ENCODE data around the gene PDIA2.
A peak's percentile ranks its signal among the peaks of the same experiment; 100 is the strongest.
"Not testable (repeated sequence)": the region's sequence is repeated elsewhere in the genome, so short reads cannot be mapped to it uniquely, and the experiment has no call there.

Gene PDIA2

DNA sequence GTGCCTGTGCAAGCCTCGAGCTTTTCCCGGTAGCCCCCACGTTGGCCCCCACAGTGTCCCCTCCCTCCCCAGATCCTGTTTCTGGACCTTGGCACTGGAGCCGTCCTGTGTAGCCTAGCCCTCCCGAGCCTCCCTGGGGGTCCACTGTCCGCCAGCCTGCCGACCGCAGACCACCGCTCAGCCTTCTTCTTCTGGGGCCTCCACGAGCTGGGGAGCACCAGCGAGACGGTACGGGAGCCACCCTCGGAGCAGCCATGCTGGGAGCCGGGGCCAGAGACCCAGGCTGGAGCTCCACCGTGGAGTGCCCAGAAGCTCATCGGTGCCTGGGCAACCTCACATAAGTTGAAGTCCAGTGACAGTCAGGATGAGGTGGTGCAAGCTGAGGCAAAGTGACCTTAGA, 19.0 kb upstream of the PDIA2 start:
- no peak for DNase-seq

GRCh38 chr16:264440-264951, 18.5 kb upstream of the PDIA2 start:
- no peak for DNase-seq

GRCh38 chr16:265002-265529, 17.9 kb upstream of the PDIA2 start:
- no peak for DNase-seq

DNA sequence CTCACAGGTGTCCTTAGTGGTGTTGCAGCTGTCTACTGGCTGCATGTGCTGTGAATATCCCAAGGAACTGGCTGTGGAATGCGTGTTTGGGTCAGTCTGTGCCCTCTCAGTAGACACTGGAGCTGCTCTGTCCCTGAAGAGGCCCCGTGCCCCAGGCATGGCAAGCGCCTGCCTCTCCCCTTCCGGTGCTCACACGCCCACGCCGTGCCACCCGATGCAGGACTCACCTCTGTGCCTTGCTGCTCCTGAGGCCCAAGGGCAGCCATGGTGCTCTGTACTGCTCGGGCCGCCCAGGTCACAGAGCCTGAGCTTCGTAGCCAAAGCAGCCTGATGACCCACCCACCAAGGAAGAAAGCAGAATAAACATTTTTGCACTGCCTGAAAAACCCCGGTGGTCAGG, 17.3 kb upstream of the PDIA2 start:
- no peak for DNase-seq

DNA sequence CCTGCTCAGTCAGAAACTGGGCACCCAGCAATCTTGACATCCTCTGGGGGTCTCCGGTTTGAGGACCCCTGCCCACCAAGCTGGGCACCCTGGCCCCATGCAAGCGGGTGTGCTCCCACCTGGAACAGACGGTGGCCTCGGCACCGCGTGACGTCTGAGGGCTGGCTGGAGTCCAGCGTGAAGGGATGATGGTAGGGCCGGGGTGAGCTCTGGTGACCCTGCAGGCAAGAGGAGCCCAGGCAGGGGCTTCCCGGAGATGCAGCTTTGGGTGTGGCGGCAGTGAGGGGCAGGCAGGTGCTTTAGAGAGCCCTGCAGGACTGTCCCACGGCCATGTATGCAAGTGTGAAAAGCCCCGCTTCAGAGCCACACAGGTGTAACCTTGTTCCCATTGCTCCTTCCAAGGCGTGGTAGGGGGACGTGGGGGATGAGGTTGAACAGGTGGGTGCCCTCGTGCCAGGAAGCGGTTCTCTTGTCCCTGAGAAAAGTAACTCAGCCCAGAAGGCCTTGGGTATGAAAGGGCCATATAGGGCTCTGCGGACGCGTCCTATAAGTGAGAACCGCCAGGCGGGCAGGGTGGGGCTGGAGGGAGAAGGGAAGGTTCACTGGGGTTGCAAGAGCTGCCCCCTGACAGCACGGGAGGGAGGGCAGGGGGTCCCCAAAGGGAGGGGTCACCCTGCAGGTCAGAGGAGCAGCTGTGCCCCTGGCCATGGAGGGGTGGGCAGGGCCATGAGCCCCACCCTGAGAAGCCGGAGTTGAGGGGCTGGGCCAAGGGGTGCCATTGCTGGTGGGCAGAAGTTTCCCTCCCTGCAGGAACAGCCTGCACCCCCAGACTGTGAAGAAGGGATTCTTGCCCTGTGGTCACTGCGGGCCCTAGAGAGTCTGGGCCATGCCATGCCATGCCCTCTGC, 16.5 kb upstream of the PDIA2 start:
- no peak for DNase-seq

- DNase-seq = not testable (repeated sequence)
Measured at GRCh38 chr16:267562-267961, 15.4 kb upstream of the PDIA2 start.

- no peak for DNase-seq
Measured at GRCh38 chr16:268141-269053, 14.6 kb upstream of the PDIA2 start.

DNA sequence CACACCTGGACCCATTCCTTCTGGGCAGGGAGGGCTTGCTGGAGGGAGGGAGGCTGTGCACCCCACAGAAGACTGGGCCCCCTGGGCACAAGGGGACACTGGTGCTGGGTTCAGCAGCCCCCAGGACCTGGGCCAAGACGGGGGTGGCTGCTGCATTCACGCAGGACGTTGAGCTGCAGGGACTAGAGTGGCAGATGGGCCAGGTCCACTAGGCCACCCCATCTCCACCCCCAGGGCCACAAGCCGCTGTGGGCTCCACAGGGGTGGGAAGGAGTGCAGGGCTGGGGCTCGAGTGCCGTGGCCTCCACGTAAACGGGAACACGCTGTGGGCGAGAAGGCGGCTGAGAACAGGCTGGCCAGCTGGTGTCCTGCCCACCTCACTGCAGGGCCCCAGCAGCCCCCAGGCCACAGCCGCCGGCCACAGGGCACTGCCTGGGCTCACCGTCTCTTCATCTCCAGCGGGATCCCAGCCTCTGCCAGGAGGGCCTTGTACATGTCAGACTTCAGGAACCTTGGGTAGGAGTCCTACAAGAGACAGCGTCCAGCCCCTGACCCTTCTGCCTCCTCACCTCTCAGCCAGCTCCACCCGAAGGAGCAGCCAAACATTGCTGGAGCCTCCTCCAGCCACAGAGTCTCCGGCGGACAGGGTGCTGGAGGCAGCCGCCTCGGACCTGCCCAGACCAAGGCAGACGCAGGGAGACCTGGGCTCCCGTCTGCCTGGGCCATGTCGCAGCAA, 13.7 kb upstream of the PDIA2 start:
- DNase-seq = no peak

- DNase-seq = no peak
Measured at GRCh38 chr16:270381-271255, 12.3 kb upstream of the PDIA2 start.

GRCh38 chr16:272633-273546, 10.1 kb upstream of the PDIA2 start:
- DNase-seq = no peak

DNA sequence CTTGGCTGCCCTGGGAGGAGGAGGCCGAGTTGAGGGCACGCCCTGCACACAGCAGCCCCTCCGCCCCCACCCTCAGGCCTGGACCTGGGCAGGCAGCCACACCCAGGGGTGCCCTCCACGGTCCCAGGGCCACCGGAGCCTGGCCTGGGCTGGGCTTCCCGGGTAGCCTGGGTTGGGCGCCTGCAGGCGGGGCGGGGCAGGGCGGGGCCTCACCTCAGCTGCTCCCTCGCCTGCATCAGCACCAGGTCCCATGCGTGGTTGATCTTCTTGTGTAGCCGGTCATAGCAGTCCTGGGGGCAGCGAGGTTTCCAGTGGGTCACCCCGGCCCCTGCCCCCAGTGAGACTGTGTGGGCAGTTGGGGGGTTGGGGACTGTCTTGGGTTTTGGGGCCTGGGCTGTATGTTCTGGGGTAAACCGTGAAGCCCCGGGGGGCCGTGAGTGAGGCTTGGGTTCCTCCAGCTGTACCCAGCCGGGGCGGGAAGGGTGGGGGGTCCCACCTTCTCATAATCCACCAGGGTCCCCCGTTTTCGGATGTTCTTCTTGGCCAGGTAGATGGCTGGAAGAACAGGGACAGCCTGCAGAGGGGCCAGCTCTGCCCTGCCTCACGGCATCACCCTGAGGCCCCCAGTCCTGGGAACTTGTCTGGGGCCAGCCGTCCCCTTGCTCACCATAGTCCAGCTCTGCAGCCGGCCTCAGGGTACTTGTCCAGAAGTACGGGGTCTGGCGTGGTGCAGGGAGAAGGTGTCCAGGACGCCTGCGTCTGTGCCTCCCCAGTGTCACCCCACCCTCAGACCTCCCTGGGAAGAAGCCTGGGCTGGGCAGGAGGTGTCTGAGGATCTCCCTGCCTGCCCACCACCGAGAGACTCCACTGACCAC, 9.2 kb upstream of the PDIA2 start:
- no peak for DNase-seq

DNA sequence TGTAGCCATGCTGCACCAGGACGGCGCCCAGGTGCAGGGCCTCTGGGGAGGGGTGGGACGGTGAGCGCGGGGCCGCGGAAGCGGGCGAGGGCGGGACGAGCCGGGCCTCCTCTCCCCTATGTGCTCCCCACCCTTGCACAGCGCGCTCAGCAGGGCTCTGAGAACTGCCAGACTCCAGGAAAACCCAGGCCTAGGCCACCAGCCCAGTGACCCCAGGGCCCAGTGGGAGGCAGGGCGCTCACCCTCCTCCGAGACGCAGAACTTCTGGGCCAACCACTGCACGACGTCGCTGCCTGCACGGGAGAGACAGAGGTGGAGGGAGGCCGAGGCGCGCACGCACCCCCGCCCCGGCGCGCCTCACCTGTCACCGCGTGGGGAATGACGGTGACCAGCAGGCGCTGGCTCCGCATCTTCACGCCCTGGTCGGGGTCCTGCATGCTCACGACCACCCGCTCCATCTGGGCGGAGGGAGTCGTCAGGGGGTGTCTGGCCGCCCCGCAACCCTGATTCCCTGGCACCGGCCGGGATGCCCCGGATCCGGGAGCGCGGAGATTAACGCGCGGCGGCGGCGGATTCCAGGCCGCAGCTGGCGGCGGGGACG, 7.8 kb upstream of the PDIA2 start:
- no peak for DNase-seq

- DNase-seq = no peak
Measured at GRCh38 chr16:275786-276232, 7.2 kb upstream of the PDIA2 start, which contains the start of gene RGS11. RGS11 (minus strand) TSS chr16:275944; CDS start chr16:275911, 33 bp downstream.

GRCh38 chr16:276426-277077, 6.4 kb upstream of the PDIA2 start:
- DNase-seq = no peak

DNA sequence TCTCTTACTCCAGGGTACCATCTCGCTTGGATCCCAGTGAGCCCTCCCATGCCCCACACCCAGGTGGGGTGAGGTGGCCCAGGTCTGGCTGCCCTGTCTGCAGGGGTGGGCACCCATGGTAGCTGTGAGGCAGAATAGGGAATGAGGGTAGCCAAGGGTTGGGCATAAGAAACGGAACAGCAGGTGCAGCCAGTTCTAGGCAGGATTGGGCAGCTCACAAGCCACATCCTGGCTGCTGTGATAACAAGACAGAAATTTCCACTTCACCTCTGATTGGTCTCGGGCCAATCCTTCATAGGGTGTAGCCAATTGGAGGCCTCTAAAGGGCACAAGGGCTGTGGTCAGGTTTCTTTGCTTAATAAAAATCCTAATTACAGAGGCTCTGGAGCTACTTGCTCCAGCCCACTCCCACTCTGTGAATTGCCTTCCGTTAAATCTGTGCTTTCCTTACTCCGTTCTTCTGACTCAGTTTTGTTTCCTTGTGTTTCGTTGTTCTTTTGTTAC, 4.0 kb upstream of the PDIA2 start:
- peak; percentile 41 for DNase-seq

GRCh38 chr16:279531-279930, 3.4 kb upstream of the PDIA2 start:
- no peak for DNase-seq

DNA sequence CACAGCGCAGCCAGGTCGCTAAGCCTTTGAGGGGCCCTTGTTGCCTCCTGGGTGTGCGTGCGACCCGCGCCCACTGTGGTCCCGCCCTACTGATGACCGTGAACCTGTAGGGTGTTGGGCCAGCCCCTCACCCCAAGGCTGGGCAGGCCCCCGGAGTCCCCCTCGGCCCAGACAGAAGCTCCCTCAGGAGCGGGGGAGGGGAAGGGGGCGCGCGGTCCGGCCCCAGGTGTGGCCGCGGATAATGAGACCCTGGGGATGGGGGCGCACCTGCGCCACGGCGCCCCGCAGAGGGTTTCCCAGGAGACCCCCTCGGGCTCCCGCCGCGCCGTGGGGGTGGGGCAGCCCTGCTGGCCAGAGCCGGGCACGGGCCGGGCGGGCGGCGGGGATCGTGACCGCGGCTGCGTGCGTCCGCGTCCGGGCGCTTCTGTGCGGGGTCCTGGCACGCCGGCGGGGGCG, 2.9 kb upstream of the PDIA2 start:
- DNase-seq = no peak

DNA sequence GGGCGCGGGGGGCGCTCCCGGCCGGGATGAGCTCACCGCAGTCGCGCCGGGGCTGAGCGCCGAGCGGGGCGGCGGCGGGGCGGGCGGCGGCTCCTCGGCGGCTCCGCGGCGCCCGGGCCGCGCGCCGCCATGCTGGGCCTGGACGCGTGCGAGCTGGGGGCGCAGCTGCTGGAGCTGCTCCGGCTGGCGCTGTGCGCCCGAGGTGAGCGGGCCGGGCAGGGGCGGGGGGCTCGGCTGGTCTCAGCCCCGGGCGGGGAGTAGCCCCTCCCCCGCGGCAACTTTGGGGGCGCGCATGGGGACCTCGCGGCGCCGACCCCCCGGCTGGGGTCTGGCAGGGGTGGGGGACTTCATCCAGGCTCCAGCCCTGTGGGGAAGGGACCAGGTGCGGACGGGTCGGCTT, 2.4 kb upstream of the PDIA2 start, which contains the start of gene ARHGDIG:
TSS of gene ARHGDIG (plus strand) at position 40 of the 400 bp plus-strand sequence. CDS start at position 130, 90 bp downstream.
- DNase-seq = no peak
